CD4-positive, alpha-beta memory T cell (primary cell): ENCODE measurements around the gene TUT1. TPM values are rescaled to one million over a fixed set of nuclear protein-coding genes. Genes with fewer than 3 reads are reported as not detected.

Experiments used
- CTCF ChIA-PET: fragments of 350-600 bp; sonication (Branson Sonifier 250); formaldehyde crosslinking; loops from one replicate; lab custom pipeline; 2021; ENCODE audit warnings: inconsistent platforms; ENCODE audit not compliant: partially characterized antibody; lab: Charles Lee
- POLR2A ChIA-PET: fragments of 350-600 bp; sonication (Branson Sonifier 250); formaldehyde crosslinking; loops from one replicate; lab custom pipeline; 2021; ENCODE audit not compliant: partially characterized antibody; lab: Charles Lee
- DNase-seq, 5 donors: peaks; one replicate each; pipeline versions ENCODE4 v3.0.0 to v3.0.0-alpha.2; 2020 to 2022; ENCODE audit warnings: mixed read lengths in 1 of 5
- H3K27ac ChIP-seq: one replicate; pipeline ENCODE4 v1.7.0; 2013; ENCODE audit warnings: low read depth, low read length
- H3K27me3 ChIP-seq: 2 replicates; pipeline ENCODE4 v1.7.0; 2013; ENCODE audit warnings: mild to moderate bottlenecking, low read length, moderate library complexity; ENCODE audit not compliant: insufficient read depth
- H3K36me3 ChIP-seq: 2 replicates; pipeline ENCODE4 v1.7.0; 2013; ENCODE audit warnings: mild to moderate bottlenecking, low read length, moderate library complexity; ENCODE audit not compliant: insufficient read depth
- H3K4me1 ChIP-seq: 2 replicates; pipeline ENCODE4 v1.7.0; 2013; ENCODE audit warnings: mild to moderate bottlenecking, low read length, moderate library complexity; ENCODE audit not compliant: insufficient read depth
- H3K4me3 ChIP-seq, 2 donors: one replicate each; pipeline ENCODE4 v1.7.0; 2013; ENCODE audit warnings: low read length in 2 of 2, mild to moderate bottlenecking in 1 of 2
- H3K9me3 ChIP-seq, 2 donors: one replicate each; pipeline ENCODE4 v1.7.0; 2013; ENCODE audit warnings: low read length in 2 of 2, control low read depth in 1 of 2; ENCODE audit not compliant: control insufficient read depth in 1 of 2
- H3K27ac Mint-ChIP-seq, 7 donors: one replicate each; pipeline ENCODE4 v1.8.0; 2020 to 2021; ENCODE audit warnings: mixed read lengths in 7 of 7, mild to moderate bottlenecking in 6 of 7, inconsistent platforms in 3 of 7, moderate library complexity in 3 of 7
- H3K27me3 Mint-ChIP-seq, 2 donors: one replicate each; pipeline ENCODE4 v1.8.0; 2020 to 2021; ENCODE audit warnings: mixed read lengths in 2 of 2
- H3K36me3 Mint-ChIP-seq, 2 donors: one replicate each; pipeline ENCODE4 v1.8.0; 2020 to 2021; ENCODE audit warnings: mixed read lengths in 2 of 2, inconsistent platforms in 1 of 2, mild to moderate bottlenecking in 1 of 2
- H3K4me1 Mint-ChIP-seq, 4 donors: one replicate each; pipeline ENCODE4 v1.8.0; 2020 to 2021; ENCODE audit warnings: mixed read lengths in 4 of 4, mild to moderate bottlenecking in 1 of 4
- H3K4me3 Mint-ChIP-seq, 8 donors: one replicate each; pipeline ENCODE4 v1.8.0; 2020 to 2021; ENCODE audit warnings: mixed read lengths in 8 of 8, mild to moderate bottlenecking in 7 of 8, moderate library complexity in 6 of 8, inconsistent platforms in 3 of 8
- H3K9me3 Mint-ChIP-seq, 8 donors: one replicate each; pipeline ENCODE4 v1.8.0; 2020 to 2021; ENCODE audit warnings: mixed read lengths in 8 of 8, mild to moderate bottlenecking in 5 of 8, inconsistent platforms in 3 of 8, moderate library complexity in 1 of 8
- intact Hi-C: fragments of 100-400 bp; cut with micrococcal nuclease; formaldehyde crosslinking; loops from one replicate; pipeline ENCODE4 v1.15.1; 2023
- polyA plus RNA-seq, 2 donors: library from polyadenylated mRNA; unstranded; fragments of 300-500 nt; fragmentation: Illumina TruSeq; gene quantifications; one replicate each; pipeline ENCODE4 v1.2.3, GENCODE V29; 2021
- total RNA-seq, 2 experiments: library from RNA; stranded (reverse); gene quantifications; one replicate each; pipeline ENCODE4 v1.2.3, GENCODE V29; 2021

Gene TUT1
- total and polyA plus RNA-seq, 4 experiments from 2014 or later = 14.6 to 38.1 (median 28.7) TPM

GRCh38 chr11:62611705-62612365 lies 20.5 kb upstream of the TUT1 start:
- H3K27ac ChIP-seq = peak overlapping the region; percentile 90
- peak overlapping the region; percentile 73 to 93 for H3K4me3 ChIP-seq
- Mint-ChIP-seq H3K4me3 (peak overlapping the region; percentile 89 to 100 (median 96)), H3K36me3 (peaks cover 10 to 40% of the 10 kb centered on the region in 2 donors), H3K27ac (peak overlapping the region; percentile 94 to 98 (median 96)), H3K9me3 (no peaks in the 10 kb centered on the region), H3K27me3 (no peaks in the 10 kb centered on the region), H3K4me1 (peaks cover 17 to 57% (median 40%) of the 10 kb centered on the region in 4 donors)
- ChIA-PET CTCF (interaction anchor here (0.9 to 5.8 kb wide), 13 partner anchors 9 to 216 kb away, joined by 3 to 47 read pairs (median 5); partner anchors contain the start of genes C11orf98, CSKMT, MTA2 and TUT1), POLR2A (interaction anchor here (0.6 to 10.8 kb wide), 20 partner anchors 10 to 244 kb away, joined by 3 to 142 read pairs (median 6); partner anchors contain the start of genes B3GAT3, BSCL2, C11orf98 and CSKMT)
- intact Hi-C loops = loop anchor here (1.0 to 2.0 kb wide), 6 partner anchors 10 to 251 kb away; partner anchors contain the start of genes C11orf98, CSKMT, GANAB and TUT1
- DNase-seq = peak in 3 of 5 donors; percentile 23 to 78 (median 25)
- peaks cover 59% of the 10 kb centered on the region for H3K4me1 ChIP-seq
- H3K27me3 ChIP-seq = no peaks in the 10 kb centered on the region
- H3K36me3 ChIP-seq = peaks cover 37% of the 10 kb centered on the region
- no peaks in the 10 kb centered on the region for H3K9me3 ChIP-seq

GRCh38 chr11:62610814-62611704 lies 19.7 kb upstream of the TUT1 start:
- H3K4me1 ChIP-seq = peaks cover 59% of the 10 kb centered on the region
- H3K27me3 Mint-ChIP-seq = no peaks in the 10 kb centered on the region
- intact Hi-C loops = no loop called here
- POLR2A ChIA-PET = interaction anchor here (0.9 to 10.8 kb wide), 17 partner anchors 10 to 245 kb away, joined by 3 to 142 read pairs (median 13); partner anchors contain the start of genes B3GAT3, BSCL2, C11orf98 and CSKMT
- H3K9me3 Mint-ChIP-seq = no peaks in the 10 kb centered on the region
- DNase-seq = no peak
- CTCF ChIA-PET = interaction anchor here (0.9 to 5.8 kb wide), 13 partner anchors 8 to 215 kb away, joined by 3 to 47 read pairs (median 5); partner anchors contain the start of genes C11orf98, CSKMT, MTA2 and TUT1
- peak overlapping the region; percentile 90 for H3K27ac ChIP-seq
- peaks cover 37% of the 10 kb centered on the region for H3K36me3 ChIP-seq
- no peaks in the 10 kb centered on the region for H3K27me3 ChIP-seq
- no peaks in the 10 kb centered on the region for H3K9me3 ChIP-seq
- peak overlapping the region; percentile 94 to 98 (median 96) for H3K27ac Mint-ChIP-seq
- peak overlapping the region; percentile 73 to 93 for H3K4me3 ChIP-seq
- H3K36me3 Mint-ChIP-seq = peaks cover 10 to 40% of the 10 kb centered on the region in 2 donors
- H3K4me3 Mint-ChIP-seq = peak overlapping the region; percentile 89 to 100 (median 96)
- peaks cover 19 to 58% (median 41%) of the 10 kb centered on the region in 4 donors for H3K4me1 Mint-ChIP-seq

GRCh38 chr11:62610403-62610802 lies 19.1 kb upstream of the TUT1 start:
- Mint-ChIP-seq H3K9me3 (no peaks in the 10 kb centered on the region), H3K4me1 (peaks cover 19 to 58% (median 41%) of the 10 kb centered on the region in 4 donors), H3K36me3 (peaks cover 10 to 41% of the 10 kb centered on the region in 2 donors), H3K27ac (peak overlapping the region; percentile 48 to 94 (median 73)), H3K27me3 (no peaks in the 10 kb centered on the region), H3K4me3 (peak overlapping the region; percentile 61 to 80 (median 72))
- ChIA-PET POLR2A (interaction anchor here (1.0 to 10.8 kb wide), 8 partner anchors 9 to 117 kb away, joined by 3 to 142 read pairs (median 26); partner anchors contain the start of genes B3GAT3, C11orf98, CSKMT and GANAB), CTCF (interaction anchor here (0.6 to 5.8 kb wide), 7 partner anchors 11 to 186 kb away, joined by 4 to 47 read pairs (median 5); partner anchors contain the start of gene TUT1)
- intact Hi-C loops = no loop called here
- Histone ChIP-seq H3K9me3 (no peaks in the 10 kb centered on the region), H3K27ac (peak overlapping the region; percentile 90), H3K4me3 (no peak overlapping the region), H3K27me3 (no peaks in the 10 kb centered on the region), H3K4me1 (peaks cover 61% of the 10 kb centered on the region), H3K36me3 (peaks cover 43% of the 10 kb centered on the region)
- no peak for DNase-seq

- ChIA-PET POLR2A (interaction anchor here (0.7 to 10.8 kb wide), 6 partner anchors 9 to 63 kb away, joined by 3 to 142 read pairs (median 10); partner anchors contain the start of genes B3GAT3, C11orf98, CSKMT and EEF1G), CTCF (interaction anchor here (0.7 kb wide), 1 partner anchor 16 kb away, joined by 3 read pairs; no protein-coding TSS in a partner anchor)
- Histone ChIP-seq H3K4me1 (peaks cover 56% of the 10 kb centered on the region), H3K9me3 (no peaks in the 10 kb centered on the region), H3K36me3 (peaks cover 59% of the 10 kb centered on the region), H3K27ac (no peak overlapping the region), H3K27me3 (no peaks in the 10 kb centered on the region), H3K4me3 (no peak overlapping the region)
- no peak for DNase-seq
- H3K4me1 Mint-ChIP-seq = peaks cover 16 to 58% (median 33%) of the 10 kb centered on the region in 4 donors
- no peaks in the 10 kb centered on the region for H3K9me3 Mint-ChIP-seq
- H3K27ac Mint-ChIP-seq = peak overlapping the region in 5 of 7 donors; percentile 42 to 79 (median 62)
- peaks cover 19 to 48% of the 10 kb centered on the region in 2 donors for H3K36me3 Mint-ChIP-seq
- intact Hi-C loops = no loop called here
- peak overlapping the region in 3 of 8 donors; percentile 38 to 70 (median 54) for H3K4me3 Mint-ChIP-seq
- H3K27me3 Mint-ChIP-seq = no peaks in the 10 kb centered on the region
Measured at GRCh38 chr11:62608776-62609175, 17.5 kb upstream of the TUT1 start.

GRCh38 chr11:62607714-62608113 lies 16.4 kb upstream of the TUT1 start:
- ChIA-PET POLR2A (interaction anchor here (1.0 to 10.8 kb wide), 5 partner anchors 8 to 64 kb away, joined by 7 to 142 read pairs (median 9); partner anchors contain the start of genes B3GAT3, LBHD1, TUT1 and UQCC3), CTCF (interaction anchor here (1.5 kb wide), 1 partner anchor 13 kb away, joined by 3 read pairs; no protein-coding TSS in a partner anchor)
- intact Hi-C loops = no loop called here
- no peak for DNase-seq
- Histone ChIP-seq H3K36me3 (peaks cover 60% of the 10 kb centered on the region), H3K4me1 (peaks cover 49% of the 10 kb centered on the region), H3K4me3 (no peak overlapping the region), H3K27me3 (no peaks in the 10 kb centered on the region), H3K27ac (no peak overlapping the region), H3K9me3 (no peaks in the 10 kb centered on the region)
- Mint-ChIP-seq H3K4me3 (no peak overlapping the region), H3K36me3 (peaks cover 25 to 56% of the 10 kb centered on the region in 2 donors), H3K27me3 (no peaks in the 10 kb centered on the region), H3K4me1 (peaks cover 18 to 63% (median 37%) of the 10 kb centered on the region in 4 donors), H3K9me3 (no peaks in the 10 kb centered on the region), H3K27ac (peak overlapping the region in 3 of 7 donors; percentile 24 to 82 (median 68))

GRCh38 chr11:62605902-62606301 lies 14.6 kb upstream of the TUT1 start:
- CTCF ChIA-PET = interaction anchor here (0.5 to 3.0 kb wide), 3 partner anchors 14 to 88 kb away, joined by 3 to 14 read pairs (median 3); partner anchors contain the start of gene TUT1
- peaks cover 20 to 56% (median 35%) of the 10 kb centered on the region in 4 donors for H3K4me1 Mint-ChIP-seq

More at GRCh38 chr11:62605902-62606301, 14.6 kb upstream of the TUT1 start:
- POLR2A ChIA-PET = interaction anchor here (0.8 to 10.8 kb wide), 4 partner anchors 12 to 59 kb away, joined by 3 to 142 read pairs (median 16); partner anchors contain the start of genes B3GAT3, C11orf98, CSKMT and TUT1
- DNase-seq = no peak
- Histone ChIP-seq H3K4me3 (no peak overlapping the region), H3K36me3 (peaks cover 59% of the 10 kb centered on the region), H3K4me1 (peaks cover 39% of the 10 kb centered on the region), H3K9me3 (no peaks in the 10 kb centered on the region), H3K27me3 (no peaks in the 10 kb centered on the region), H3K27ac (no peak overlapping the region)
- H3K27ac Mint-ChIP-seq = no peak overlapping the region
- peaks cover 25 to 59% of the 10 kb centered on the region in 2 donors for H3K36me3 Mint-ChIP-seq
- H3K4me3 Mint-ChIP-seq = no peak overlapping the region
- no peaks in the 10 kb centered on the region for H3K9me3 Mint-ChIP-seq
- no peaks in the 10 kb centered on the region for H3K27me3 Mint-ChIP-seq
- intact Hi-C loops = no loop called here
